Adipose tissue (tissue), 3 donors: Measurements from ENCODE around the gene HTATSF1. TPM values are rescaled to one million over a fixed set of nuclear protein-coding genes. Genes with fewer than 3 reads are reported as not detected.

Experiments used
- H3K27ac ChIP-seq: one replicate; pipeline ENCODE4 v1.5.1; 2013; ENCODE audit warnings: low read depth, low read length
- WGBS, 3 donors: extraction: QIAGEN DNeasy Blood & Tissue Kit; methylation state at CpG; one replicate each; pipeline ENCODE4 v1.1.7; 2013; 5-methylcytosine and 5-hydroxymethylcytosine counted together
- polyA plus RNA-seq, 3 donors: library from polyadenylated mRNA; stranded (reverse); fragments of 200-250 nt; gene quantifications; one replicate each; pipeline ENCODE4 v1.2.3, GENCODE V29; 2013
- donor health status: healthy with polysubstance abuse.
- donor health status: Bipolar disorder and iron deficiency.
- donor health status: healthy.

The HTATSF1 gene
- polyA plus RNA-seq, 3 donors, result 16.0 to 75.0 (median 32.7) TPM

DNA sequence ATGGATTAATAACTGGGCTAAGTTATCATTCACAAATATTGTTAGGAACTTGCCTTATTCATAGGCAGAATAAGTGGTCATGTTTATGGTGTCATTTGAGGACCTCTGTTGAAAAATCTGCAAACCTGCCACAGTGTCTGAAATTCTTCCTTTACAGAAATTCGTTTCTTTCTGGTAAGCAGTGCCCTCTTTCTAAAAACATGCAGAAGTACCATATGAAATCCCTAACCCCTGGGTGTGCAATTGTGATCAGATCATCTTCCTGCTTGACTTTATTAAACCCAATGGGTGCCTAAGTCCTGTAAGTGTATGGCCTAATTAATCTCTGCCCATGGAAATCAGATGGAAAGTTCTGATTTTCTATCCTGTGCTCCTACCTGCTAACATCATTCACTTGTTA is 4.4 kb upstream of the HTATSF1 start:
- H3K27ac ChIP-seq, result no peak overlapping the region
- 12 to 27% (median 27%) methylated on average over 1 of the region's 1 CpG for WGBS, 3 donors

DNA sequence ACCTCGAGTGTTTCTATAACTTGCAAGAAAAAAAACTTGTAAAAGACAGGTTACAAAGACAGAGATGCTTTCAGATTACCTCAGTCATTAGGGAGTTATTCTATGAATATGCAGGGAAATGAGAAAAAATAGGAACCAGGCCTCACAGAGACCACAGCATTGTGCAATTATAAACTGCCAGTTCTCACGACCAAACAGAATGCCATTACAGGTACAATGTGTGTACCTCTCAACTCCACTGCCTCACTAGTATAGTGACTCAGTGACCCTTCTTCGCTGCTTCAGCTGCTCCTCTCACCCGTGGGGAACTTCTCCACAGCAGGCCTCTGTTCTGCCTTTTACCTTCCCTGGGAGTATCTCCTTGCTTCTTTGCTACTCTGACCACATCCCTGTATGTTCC is 2.3 kb upstream of the HTATSF1 start:
- H3K27ac ChIP-seq, result no peak overlapping the region
- WGBS, 3 donors, result 47 to 76% (median 53%) methylated on average over 3 to 4 of the region's 4 CpGs

DNA sequence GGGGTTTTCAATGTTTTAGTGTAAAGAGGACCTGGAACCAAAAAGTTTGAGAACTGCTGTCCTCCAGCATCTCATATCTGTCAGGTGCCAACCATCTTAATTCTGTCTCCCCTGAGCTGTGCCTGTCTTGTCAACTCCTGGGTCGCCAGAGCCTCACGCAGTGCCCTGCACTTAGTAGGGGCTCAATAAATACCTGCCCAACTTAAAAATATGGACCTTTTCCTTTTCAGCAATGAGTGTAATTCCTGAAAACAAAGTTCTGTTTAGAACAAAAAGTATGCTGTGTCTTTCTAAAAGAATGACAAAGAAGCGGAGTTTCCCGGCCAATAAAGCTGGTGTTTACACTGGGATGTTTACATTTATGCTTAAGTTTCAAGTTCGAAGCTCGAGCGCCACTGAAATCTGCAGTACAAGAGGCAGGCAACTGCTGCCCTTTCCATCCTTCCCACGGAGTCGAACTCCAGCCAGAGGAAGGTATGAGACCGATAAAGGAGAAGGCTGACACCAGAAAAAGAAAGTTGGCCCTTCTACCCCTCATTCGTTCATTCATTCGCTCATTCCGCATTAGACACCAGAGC is 1.1 kb upstream of the HTATSF1 start:
- 3 to 45% (median 3%) methylated on average over 13 of the region's 13 CpGs for WGBS, 3 donors
- peak overlapping the region; percentile 15 for H3K27ac ChIP-seq

- peak overlapping the region; percentile 72 for H3K27ac ChIP-seq
- WGBS, 3 donors, result 0 to 44% (median 2%) methylated on average over 20 to 93 of the region's 111 CpGs
These were observed 432 bp upstream of the HTATSF1 start for GRCh38 chrX:136496764-136497555.

- 62 to 93% (median 68%) methylated on average over 5 of the region's 5 CpGs for WGBS, 3 donors
- no peak overlapping the region for H3K27ac ChIP-seq
These were observed 21.7 kb downstream of the HTATSF1 start for GRCh38 chrX:136519069-136519468.

DNA sequence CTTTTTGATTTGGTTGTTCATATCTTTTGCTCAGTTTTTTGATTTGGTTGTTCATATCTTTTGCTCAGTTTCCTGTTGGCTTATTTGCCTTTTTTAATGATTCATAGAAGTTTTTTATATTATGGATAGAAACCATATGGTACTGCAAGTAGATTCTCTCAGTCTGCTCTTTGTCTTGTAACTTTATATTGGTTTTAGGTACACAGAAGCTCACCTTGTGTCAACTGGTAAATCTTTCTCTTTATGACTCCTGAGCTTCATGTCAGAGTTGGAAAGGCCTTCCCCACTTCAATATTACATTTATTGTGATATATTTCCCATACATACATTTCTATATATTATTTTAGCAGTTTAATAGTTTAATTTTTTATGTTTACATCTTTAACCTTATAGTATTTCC is 26.4 kb downstream of the HTATSF1 start:
- H3K27ac ChIP-seq, result no peak overlapping the region

- H3K27ac ChIP-seq, result no peak overlapping the region
These were observed 28.6 kb downstream of the HTATSF1 start for GRCh38 chrX:136525738-136526606.

GRCh38 chrX:136528645-136529315 is 31.4 kb downstream of the HTATSF1 start:
- WGBS, 3 donors, result 61 to 86% (median 77%) methylated on average over 8 of the region's 8 CpGs
- no peak overlapping the region for H3K27ac ChIP-seq

More at GRCh38 chrX:136525738-136526606, 28.6 kb downstream of the HTATSF1 start:
- WGBS, 3 donors, result 24 to 32% (median 28%) methylated on average over 2 of the region's 2 CpGs

DNA sequence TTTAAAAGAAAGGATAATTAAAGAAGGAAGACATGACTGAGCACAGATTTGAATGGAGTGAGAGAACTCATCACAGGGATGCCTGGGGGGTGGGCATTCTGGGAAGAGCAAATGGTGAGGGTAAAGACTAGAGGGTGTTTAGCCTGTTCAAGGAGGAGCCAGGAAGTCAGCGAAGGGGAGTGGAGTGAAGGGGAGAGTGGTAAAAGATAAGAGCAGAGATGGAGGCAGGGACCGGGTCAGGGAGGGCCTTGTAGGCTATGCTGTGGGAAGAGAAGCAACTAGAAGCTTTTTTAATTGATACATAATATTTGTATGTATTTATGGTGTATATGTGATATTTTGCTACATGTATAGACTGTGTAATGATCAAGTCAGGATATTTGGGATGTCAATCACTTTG is 32.4 kb downstream of the HTATSF1 start:
- WGBS, 3 donors, result 65 to 78% (median 71%) methylated on average over 2 of the region's 2 CpGs

DNA sequence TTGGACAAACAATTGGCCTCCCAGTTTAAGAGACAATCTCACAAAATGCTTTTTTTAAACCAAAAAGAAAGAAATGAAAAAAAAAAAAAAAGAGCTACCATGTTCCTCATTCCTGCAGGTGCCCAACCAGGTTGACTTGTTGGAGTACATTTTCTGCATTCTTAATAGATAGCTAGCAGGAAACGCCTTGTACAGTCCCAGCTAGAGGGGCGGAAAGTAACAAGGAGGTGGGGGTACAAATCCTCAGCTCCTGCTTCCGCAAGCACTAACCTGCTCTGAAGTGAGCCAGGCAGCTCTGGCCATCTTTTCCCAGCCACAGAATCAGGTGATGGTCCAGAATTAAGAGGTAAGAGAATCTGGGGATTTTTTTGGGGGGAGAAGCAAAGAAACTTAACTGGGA is 34.6 kb downstream of the HTATSF1 start, which contains the start of gene VGLL1:
Gene VGLL1 (plus strand): TSS at position 265 of the 400 bp plus-strand sequence. CDS start 3,806 bp downstream, outside the sequence.
- H3K27ac ChIP-seq, result no peak within 1 kb of the TSS
- 60 to 91% (median 85%) methylated on average over 3 of the region's 3 CpGs for WGBS, 3 donors

More for the DNA sequence above, 32.4 kb downstream of the HTATSF1 start:
- H3K27ac ChIP-seq, result no peak overlapping the region

GRCh38 chrX:136534131-136534530 is 36.7 kb downstream of the HTATSF1 start:
- no peak overlapping the region for H3K27ac ChIP-seq
- whole genome bisulfite sequencing, 3 donors, result 74 to 94% (median 93%) methylated on average over 2 of the region's 2 CpGs

GRCh38 chrX:136538811-136539210 is 41.4 kb downstream of the HTATSF1 start:
- H3K27ac ChIP-seq, result no peak overlapping the region
- WGBS, 3 donors, result 68 to 85% (median 82%) methylated on average over 2 of the region's 2 CpGs

GRCh38 chrX:136540226-136540625 is 42.8 kb downstream of the HTATSF1 start:
- H3K27ac ChIP-seq, result no peak overlapping the region
- 79 to 96% (median 95%) methylated on average over 5 of the region's 5 CpGs for WGBS, 3 donors

DNA sequence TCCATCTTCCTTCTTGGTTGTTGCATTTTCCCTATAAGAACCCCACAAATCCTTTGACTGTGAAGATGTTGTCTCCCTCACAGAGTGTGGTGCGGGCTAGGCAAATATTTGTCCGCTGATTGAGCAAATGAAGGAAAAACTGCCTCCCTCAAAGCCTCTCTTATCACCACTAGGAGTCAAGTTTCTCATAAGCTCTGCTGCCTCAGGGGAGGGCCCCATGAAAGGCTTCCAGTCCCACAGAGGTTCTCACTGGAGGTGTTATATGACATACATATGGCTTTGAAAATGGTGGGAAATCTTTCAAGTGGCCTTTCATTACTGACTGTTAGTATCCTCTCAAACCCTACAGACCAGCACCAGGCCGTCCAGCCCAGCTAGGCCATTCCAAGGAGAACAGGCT is 43.9 kb downstream of the HTATSF1 start:
- no peak overlapping the region for H3K27ac ChIP-seq
- WGBS, 3 donors, result 57 to 87% (median 75%) methylated on average over 3 of the region's 3 CpGs

DNA sequence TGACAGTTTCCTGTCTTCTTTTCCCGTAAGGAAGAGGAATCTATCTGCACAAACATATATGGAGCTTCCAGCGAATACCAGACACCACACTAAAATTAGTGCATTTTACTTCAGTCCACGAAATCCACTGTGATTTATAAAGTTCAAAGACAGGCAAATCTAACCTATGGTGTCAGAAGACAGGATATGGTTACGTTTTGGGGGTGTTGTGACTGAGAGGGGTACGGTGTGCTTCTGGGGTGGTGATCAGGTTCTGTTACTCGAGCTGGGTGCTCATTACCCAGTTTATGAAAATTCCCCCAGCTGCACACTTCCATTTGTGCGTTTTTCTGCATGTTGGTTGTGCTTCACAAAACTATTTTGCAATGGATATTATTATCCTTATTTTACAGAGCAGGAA is 44.9 kb downstream of the HTATSF1 start:
- H3K27ac ChIP-seq, result no peak overlapping the region
- WGBS, 3 donors, result 59 to 83% (median 82%) methylated on average over 7 of the region's 7 CpGs

DNA sequence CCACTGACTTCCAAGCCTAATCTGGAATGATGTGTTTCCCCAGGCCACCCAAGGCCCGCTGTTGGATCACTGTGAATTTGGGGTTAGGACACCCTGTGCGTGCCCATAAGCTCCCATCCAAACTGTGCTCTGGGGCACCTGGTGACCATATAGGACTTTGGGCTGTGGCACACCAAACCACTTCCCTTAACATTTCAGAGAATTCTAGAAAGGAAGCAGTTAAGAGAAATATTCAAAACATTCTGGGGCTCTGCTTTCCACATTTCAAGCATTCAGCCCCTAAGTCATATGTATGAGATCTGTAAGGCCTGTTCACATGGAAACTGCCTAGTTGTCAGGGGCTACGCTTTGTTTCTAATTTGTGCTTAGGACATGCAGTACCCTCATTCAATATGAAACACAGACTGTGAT is 49.0 kb downstream of the HTATSF1 start:
- WGBS, 3 donors, result 79 to 96% (median 88%) methylated on average over 3 of the region's 3 CpGs

DNA sequence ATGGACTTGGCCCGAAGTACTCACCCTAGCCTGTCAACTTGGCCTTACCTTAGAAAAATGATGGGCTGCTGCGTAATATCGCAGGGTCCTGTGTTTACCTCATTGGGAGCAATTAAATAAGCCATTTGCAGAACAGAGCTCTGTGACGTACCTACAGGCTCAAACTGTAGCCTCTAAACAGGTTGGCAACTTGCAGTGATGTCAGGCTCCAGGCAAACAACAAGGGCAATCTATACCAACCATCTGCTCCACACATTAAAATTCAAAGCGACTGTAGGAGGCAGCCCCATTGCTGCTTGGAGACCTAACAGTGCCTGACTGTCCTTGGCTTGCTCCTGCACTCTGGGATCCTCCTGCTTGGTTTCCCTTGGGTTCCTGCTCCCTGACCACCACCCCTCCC is 51.8 kb downstream of the HTATSF1 start:
- WGBS, 3 donors, result 71 to 90% (median 78%) methylated on average over 5 of the region's 5 CpGs
- no peak overlapping the region for H3K27ac ChIP-seq

More for the DNA sequence above, 49.0 kb downstream of the HTATSF1 start:
- H3K27ac ChIP-seq, result no peak overlapping the region

- no peak overlapping the region for H3K27ac ChIP-seq
- 68 to 95% (median 89%) methylated on average over 1 of the region's 1 CpG for WGBS, 3 donors
These were observed 54.0 kb downstream of the HTATSF1 start for GRCh38 chrX:136551410-136551809.
